Measurements from ENCODE around the gene RNF43.

The RNF43 gene

GRCh38 chr17:58415371-58416055 lies 1.8 kb downstream of the RNF43 start:
- H3K4me1 Mint-ChIP-seq, result peaks cover 19% of the 10 kb centered on the region
- H3K27ac Mint-ChIP-seq, result no peak overlapping the region
- no peaks in the 10 kb centered on the region for H3K36me3 Mint-ChIP-seq
- peaks cover 4% of the 10 kb centered on the region for H3K27me3 Mint-ChIP-seq
- DNase-seq, result no peak
- no peaks in the 10 kb centered on the region for H3K9me3 Mint-ChIP-seq
- CTCF ChIA-PET, result interaction anchor here (1.2 to 4.6 kb wide), 4 partner anchors 64 to 166 kb away, joined by 4 to 61 read pairs (median 18); partner anchors contain the start of gene SUPT4H1
- no peak overlapping the region for H3K4me3 Mint-ChIP-seq

DNA sequence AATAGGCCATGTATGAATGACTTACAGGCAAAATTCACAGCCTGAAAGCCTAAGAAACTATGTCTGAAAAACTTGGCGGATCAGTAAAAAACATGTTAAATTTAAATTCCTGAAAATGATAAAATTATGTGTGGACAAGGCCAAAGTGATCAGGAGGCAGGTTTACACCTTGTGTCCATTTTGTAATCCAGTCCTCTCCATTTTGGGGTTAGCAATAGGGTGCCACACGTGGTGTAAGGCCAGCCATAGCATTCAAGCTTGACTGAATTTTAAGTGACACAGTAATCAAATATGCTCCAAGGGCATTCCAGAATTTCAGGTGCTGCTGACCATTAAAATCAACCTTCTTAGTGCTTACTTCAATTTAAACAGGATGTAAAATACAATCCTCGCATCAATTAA lies 2.7 kb downstream of the RNF43 start:
- no peaks in the 10 kb centered on the region for H3K36me3 Mint-ChIP-seq
- no peak for DNase-seq
- no peak overlapping the region for H3K4me3 Mint-ChIP-seq
- no peaks in the 10 kb centered on the region for H3K9me3 Mint-ChIP-seq
- peaks cover 19% of the 10 kb centered on the region for H3K4me1 Mint-ChIP-seq
- no peak overlapping the region for H3K27ac Mint-ChIP-seq
- CTCF ChIA-PET, result interaction anchor here (0.7 to 4.6 kb wide), 4 partner anchors 63 to 165 kb away, joined by 3 to 61 read pairs (median 10); partner anchors contain the start of gene SUPT4H1
- peaks cover 5% of the 10 kb centered on the region for H3K27me3 Mint-ChIP-seq

DNA sequence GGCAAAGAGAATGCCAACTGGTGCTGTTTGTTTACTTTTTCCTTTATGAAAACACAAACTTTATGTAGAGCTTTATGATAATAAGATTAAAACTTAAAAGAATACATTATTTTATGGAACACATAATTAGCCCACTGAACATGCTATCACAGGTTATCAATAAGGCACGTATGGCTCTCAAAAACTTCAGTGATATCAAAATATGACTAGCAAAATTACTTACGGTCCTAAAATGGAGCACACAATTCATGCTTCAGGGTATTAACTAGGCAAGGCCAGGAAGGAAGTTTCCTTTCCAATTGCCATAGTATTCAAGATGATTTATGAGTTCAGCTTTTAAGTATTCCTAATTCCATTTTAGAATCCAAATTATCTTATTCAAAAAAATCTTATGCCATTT lies 3.6 kb downstream of the RNF43 start:
- H3K27ac Mint-ChIP-seq, result no peak overlapping the region
- H3K36me3 Mint-ChIP-seq, result no peaks in the 10 kb centered on the region
- no peak overlapping the region for H3K4me3 Mint-ChIP-seq
- no peak for DNase-seq
- H3K4me1 Mint-ChIP-seq, result peaks cover 19% of the 10 kb centered on the region
- H3K9me3 Mint-ChIP-seq, result no peaks in the 10 kb centered on the region
- H3K27me3 Mint-ChIP-seq, result peaks cover 7% of the 10 kb centered on the region
- CTCF ChIA-PET, result interaction anchor here (1.4 to 4.6 kb wide), 3 partner anchors 62 to 164 kb away, joined by 3 to 16 read pairs (median 9); partner anchors contain the start of gene SUPT4H1

DNA sequence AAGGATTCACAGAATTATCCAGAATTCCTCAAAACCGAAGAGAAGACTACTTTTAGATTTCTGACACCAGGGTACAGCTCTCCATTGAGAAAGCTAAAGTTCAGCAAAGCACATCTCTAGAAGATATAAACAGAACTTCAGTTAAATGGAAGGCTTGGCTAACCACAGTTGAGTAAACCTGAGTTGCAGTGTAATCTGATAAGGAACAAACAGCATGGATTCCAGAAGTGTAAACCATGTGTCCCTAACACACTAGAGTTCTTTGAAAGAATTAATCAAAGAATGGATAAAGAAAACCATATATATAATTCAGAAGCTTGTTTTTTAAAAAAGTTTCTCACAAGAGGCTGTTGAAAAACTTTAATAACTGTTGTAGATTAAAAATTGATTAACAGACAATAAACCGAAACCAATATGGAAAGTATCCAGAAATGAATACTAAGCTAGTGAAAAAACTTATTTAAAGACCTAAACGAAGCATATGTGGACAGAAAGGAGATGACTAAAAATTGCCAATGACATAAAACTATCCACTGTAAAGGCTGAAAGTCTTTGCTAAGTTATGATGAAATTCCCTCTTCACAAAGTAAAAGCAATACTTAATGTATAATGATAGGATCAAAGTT lies 4.3 kb downstream of the RNF43 start:
- no peaks in the 10 kb centered on the region for H3K36me3 Mint-ChIP-seq
- no peak for DNase-seq
- no peak overlapping the region for H3K27ac Mint-ChIP-seq
- peaks cover 14% of the 10 kb centered on the region for H3K4me1 Mint-ChIP-seq
- CTCF ChIA-PET, result interaction anchor here (1.0 to 1.9 kb wide), 3 partner anchors 61 to 109 kb away, joined by 3 to 9 read pairs (median 3); partner anchors contain the start of gene SUPT4H1
- no peak overlapping the region for H3K4me3 Mint-ChIP-seq
- H3K9me3 Mint-ChIP-seq, result no peaks in the 10 kb centered on the region
- H3K27me3 Mint-ChIP-seq, result peaks cover 7% of the 10 kb centered on the region

- Mint-ChIP-seq H3K36me3 (no peaks in the 10 kb centered on the region), H3K27me3 (peaks cover 7% of the 10 kb centered on the region), H3K9me3 (no peaks in the 10 kb centered on the region), H3K4me1 (peaks cover 5% of the 10 kb centered on the region), H3K4me3 (no peak overlapping the region), H3K27ac (no peak overlapping the region)
- DNase-seq, result no peak
- CTCF ChIA-PET, result interaction anchor here (1.0 to 1.9 kb wide), 2 partner anchors 95 to 108 kb away, joined by 3 to 9 read pairs; no protein-coding TSS in a partner anchor
Observed at GRCh38 chr17:58412064-58412703, 5.2 kb downstream of the RNF43 start.

GRCh38 chr17:58411408-58411894 lies 5.9 kb downstream of the RNF43 start:
- Mint-ChIP-seq H3K4me3 (no peak overlapping the region), H3K9me3 (no peaks in the 10 kb centered on the region), H3K27me3 (peaks cover 7% of the 10 kb centered on the region), H3K36me3 (no peaks in the 10 kb centered on the region), H3K27ac (no peak overlapping the region), H3K4me1 (no peaks in the 10 kb centered on the region)
- CTCF ChIA-PET, result no interaction called here
- no peak for DNase-seq

GRCh38 chr17:58410714-58411407 lies 6.5 kb downstream of the RNF43 start:
- no peak for DNase-seq
- Mint-ChIP-seq H3K4me1 (no peaks in the 10 kb centered on the region), H3K4me3 (no peak overlapping the region), H3K27ac (no peak overlapping the region), H3K36me3 (no peaks in the 10 kb centered on the region), H3K27me3 (peaks cover 7% of the 10 kb centered on the region), H3K9me3 (no peaks in the 10 kb centered on the region)
- CTCF ChIA-PET, result no interaction called here

DNA sequence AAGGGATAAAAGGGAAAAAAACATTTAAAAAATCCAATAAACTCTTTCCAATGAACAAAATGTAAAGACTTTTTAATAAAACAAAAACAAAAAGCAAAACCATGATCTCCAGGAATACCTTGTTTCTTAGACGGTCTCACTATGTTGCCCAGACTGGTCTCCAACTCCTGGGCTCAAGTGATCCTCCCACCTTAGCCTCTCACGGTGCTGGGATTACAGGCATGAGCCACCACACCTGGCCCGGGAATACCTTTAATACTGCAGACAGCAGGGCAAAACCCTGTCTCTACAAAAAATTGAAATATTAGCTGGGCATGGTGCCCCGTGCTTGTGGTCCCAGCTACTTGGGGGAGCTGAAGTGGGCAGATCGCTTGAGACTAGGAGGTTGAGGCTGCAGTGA lies 7.9 kb downstream of the RNF43 start:
- H3K27ac Mint-ChIP-seq, result no peak overlapping the region
- CTCF ChIA-PET, result no interaction called here
- peaks cover 8% of the 10 kb centered on the region for H3K27me3 Mint-ChIP-seq
- no peaks in the 10 kb centered on the region for H3K4me1 Mint-ChIP-seq
- no peak for DNase-seq
- H3K4me3 Mint-ChIP-seq, result no peak overlapping the region
- H3K36me3 Mint-ChIP-seq, result no peaks in the 10 kb centered on the region
- H3K9me3 Mint-ChIP-seq, result no peaks in the 10 kb centered on the region

DNA sequence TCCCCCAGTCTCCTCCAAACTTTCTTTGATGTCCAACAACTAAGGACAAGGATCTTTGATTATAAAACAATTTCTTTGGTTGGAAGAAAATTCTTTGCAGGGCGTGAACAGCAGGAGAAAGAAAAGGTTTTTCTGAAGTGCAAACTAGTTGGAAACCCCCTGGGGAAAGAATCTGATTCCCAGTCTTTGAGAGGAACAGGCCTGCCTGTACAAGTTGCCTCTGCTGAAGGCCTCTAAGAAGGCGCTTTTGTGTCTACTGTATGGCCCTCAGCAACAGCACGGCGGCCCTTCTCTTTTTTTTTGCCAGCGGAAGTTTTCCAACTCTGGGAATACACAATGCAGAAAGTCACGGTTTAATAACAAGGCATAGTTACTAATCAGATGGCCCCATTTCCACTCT lies 14.0 kb downstream of the RNF43 start:
- no peak for DNase-seq
- no peaks in the 10 kb centered on the region for H3K9me3 Mint-ChIP-seq
- peaks cover 20% of the 10 kb centered on the region for H3K27me3 Mint-ChIP-seq
- H3K27ac Mint-ChIP-seq, result no peak overlapping the region
- CTCF ChIA-PET, result no interaction called here
- H3K4me3 Mint-ChIP-seq, result no peak overlapping the region
- peaks cover 11% of the 10 kb centered on the region for H3K4me1 Mint-ChIP-seq
- no peaks in the 10 kb centered on the region for H3K36me3 Mint-ChIP-seq

DNA sequence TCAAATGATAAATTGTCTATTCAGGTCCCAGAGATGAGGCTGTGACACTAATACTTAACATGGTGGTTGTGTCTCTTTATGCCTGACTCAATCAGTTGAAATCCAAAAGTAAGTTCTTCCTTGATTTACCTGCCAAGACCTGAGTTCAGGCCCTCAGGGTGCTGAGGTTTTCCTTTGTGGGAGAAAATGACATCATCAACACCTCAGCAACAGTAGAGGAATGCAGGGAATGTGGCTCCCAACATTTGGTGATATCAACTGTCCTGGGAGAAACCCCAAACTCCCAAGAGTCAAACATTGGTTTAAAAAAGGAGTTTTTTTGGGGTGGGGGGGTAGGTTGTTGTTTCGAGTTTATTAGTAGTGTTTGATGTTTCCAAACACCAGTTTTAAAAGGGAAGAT lies 14.7 kb downstream of the RNF43 start:
- no peak overlapping the region for H3K27ac Mint-ChIP-seq
- no peak for DNase-seq
- no peaks in the 10 kb centered on the region for H3K36me3 Mint-ChIP-seq
- H3K27me3 Mint-ChIP-seq, result peaks cover 20% of the 10 kb centered on the region
- H3K9me3 Mint-ChIP-seq, result no peaks in the 10 kb centered on the region
- no peak overlapping the region for H3K4me3 Mint-ChIP-seq
- peaks cover 11% of the 10 kb centered on the region for H3K4me1 Mint-ChIP-seq
- CTCF ChIA-PET, result interaction anchor here (1.6 kb wide), 1 partner anchor 15 kb away, joined by 3 read pairs; the partner anchor contains the start of gene RNF43

DNA sequence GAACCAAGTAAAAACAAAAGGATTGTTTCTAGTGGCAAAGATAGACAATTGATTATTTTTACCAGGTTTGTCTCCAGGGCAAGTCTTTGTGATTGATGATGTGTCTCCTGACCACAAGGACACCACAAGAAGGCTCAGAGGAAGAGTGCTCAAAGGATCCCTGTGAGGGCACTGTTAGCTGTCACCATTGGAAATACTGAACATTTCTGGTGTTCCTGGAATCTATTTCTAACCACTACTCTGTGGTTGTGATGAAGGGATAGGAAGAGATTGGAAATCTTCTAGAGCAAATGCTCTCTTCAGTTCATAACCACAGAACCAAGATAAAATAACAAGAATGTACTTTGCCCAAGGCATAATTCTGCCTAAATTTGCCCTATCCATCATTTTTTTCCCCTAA lies 15.3 kb downstream of the RNF43 start:
- no peaks in the 10 kb centered on the region for H3K36me3 Mint-ChIP-seq

GRCh38 chr17:58401287-58401686 lies 16.0 kb downstream of the RNF43 start:
- Mint-ChIP-seq H3K4me3 (no peak overlapping the region), H3K36me3 (no peaks in the 10 kb centered on the region), H3K27me3 (peaks cover 20% of the 10 kb centered on the region), H3K9me3 (no peaks in the 10 kb centered on the region), H3K4me1 (peaks cover 11% of the 10 kb centered on the region), H3K27ac (no peak overlapping the region)
- CTCF ChIA-PET, result interaction anchor here (1.0 to 1.6 kb wide), 2 partner anchors 16 to 18 kb away, joined by 3 to 4 read pairs; partner anchors contain the start of gene RNF43
- no peak for DNase-seq

More for the DNA sequence above, 15.3 kb downstream of the RNF43 start:
- Mint-ChIP-seq H3K27me3 (peaks cover 20% of the 10 kb centered on the region), H3K27ac (no peak overlapping the region), H3K4me1 (peaks cover 11% of the 10 kb centered on the region), H3K9me3 (no peaks in the 10 kb centered on the region), H3K4me3 (no peak overlapping the region)
- no peak for DNase-seq
- CTCF ChIA-PET, result interaction anchor here (1.0 to 1.6 kb wide), 2 partner anchors 15 to 18 kb away, joined by 3 to 4 read pairs; partner anchors contain the start of gene RNF43

DNA sequence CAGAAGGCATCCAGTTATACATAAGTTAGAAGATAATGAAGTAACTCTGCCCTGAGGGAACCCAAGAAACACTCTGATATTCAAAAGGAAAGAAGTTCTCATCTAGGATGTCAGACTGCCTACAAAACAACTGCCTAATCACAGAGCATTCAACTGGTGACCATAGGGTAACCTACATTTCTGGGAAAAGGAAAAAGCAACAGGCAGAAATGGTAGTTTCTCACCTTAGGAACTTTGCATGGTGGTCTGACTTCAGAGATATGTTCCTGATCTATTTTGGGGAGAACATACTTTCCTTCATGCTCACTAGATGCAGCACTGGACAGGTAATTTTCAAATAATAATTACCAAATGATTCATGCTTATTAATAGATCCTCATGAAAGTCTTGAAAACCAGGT lies 16.5 kb downstream of the RNF43 start:
- H3K36me3 Mint-ChIP-seq, result no peaks in the 10 kb centered on the region
- CTCF ChIA-PET, result interaction anchor here (0.6 to 1.6 kb wide), 3 partner anchors 17 to 84 kb away, joined by 3 to 4 read pairs (median 3); partner anchors contain the start of gene RNF43
- H3K4me3 Mint-ChIP-seq, result no peak overlapping the region
- DNase-seq, result no peak
- peaks cover 11% of the 10 kb centered on the region for H3K4me1 Mint-ChIP-seq
- H3K9me3 Mint-ChIP-seq, result no peaks in the 10 kb centered on the region
- peaks cover 20% of the 10 kb centered on the region for H3K27me3 Mint-ChIP-seq
- H3K27ac Mint-ChIP-seq, result no peak overlapping the region

GRCh38 chr17:58399974-58400373 lies 17.4 kb downstream of the RNF43 start:
- CTCF ChIA-PET, result interaction anchor here (0.6 kb wide), 1 partner anchor 83 kb away, joined by 3 read pairs; no protein-coding TSS in a partner anchor
- no peak for DNase-seq
- H3K4me1 Mint-ChIP-seq, result peaks cover 11% of the 10 kb centered on the region
- H3K27me3 Mint-ChIP-seq, result peaks cover 15% of the 10 kb centered on the region
- H3K27ac Mint-ChIP-seq, result no peak overlapping the region
- H3K4me3 Mint-ChIP-seq, result no peak overlapping the region
- no peaks in the 10 kb centered on the region for H3K9me3 Mint-ChIP-seq
- no peaks in the 10 kb centered on the region for H3K36me3 Mint-ChIP-seq
